NCI-H146 treated with DMSO at 0.1 percent for 48 hours (cell line): Measurements from ENCODE around the gene NBEA.
"Not testable (repeated sequence)": the region's sequence is repeated elsewhere in the genome, so short reads cannot be mapped to it uniquely, and the experiment has no call there.

Source experiments
- DNase-seq: peaks from one replicate; lab custom pipeline; 2025; ENCODE audit not compliant: unreplicated experiment; lab: John Stamatoyannopoulos, UW

Gene NBEA

GRCh38 chr13:35629026-35629425, 687.0 kb downstream of the NBEA start:
- no peak for DNase-seq

- peak; percentile 55 for DNase-seq
Observed at GRCh38 chr13:35630551-35631275, 688.6 kb downstream of the NBEA start.

GRCh38 chr13:35631666-35632065, 689.6 kb downstream of the NBEA start:
- no peak for DNase-seq

GRCh38 chr13:35643625-35644024, 701.6 kb downstream of the NBEA start:
- DNase-seq, result no peak

- DNase-seq, result no peak
Observed at GRCh38 chr13:35646056-35646774, 704.1 kb downstream of the NBEA start.

GRCh38 chr13:35648201-35648600, 706.1 kb downstream of the NBEA start:
- DNase-seq, result no peak

- DNase-seq, result no peak
Observed at GRCh38 chr13:35649162-35649561, 707.1 kb downstream of the NBEA start.

- no peak for DNase-seq
Observed at GRCh38 chr13:35659796-35660195, 717.7 kb downstream of the NBEA start.

GRCh38 chr13:35664747-35665146, 722.7 kb downstream of the NBEA start:
- DNase-seq, result no peak

GRCh38 chr13:35669321-35669720, 727.3 kb downstream of the NBEA start:
- DNase-seq, result no peak

- DNase-seq, result peak; percentile 42
Observed at GRCh38 chr13:35672611-35673010, 730.5 kb downstream of the NBEA start.

- peak; percentile 26 for DNase-seq
Observed at GRCh38 chr13:35675651-35676050, 733.6 kb downstream of the NBEA start.

- DNase-seq, result not testable (repeated sequence)
Observed at GRCh38 chr13:35677863-35678262, 735.8 kb downstream of the NBEA start.

- DNase-seq, result no peak
Observed at GRCh38 chr13:35681685-35682084, 739.6 kb downstream of the NBEA start.

GRCh38 chr13:35684432-35684831, 742.4 kb downstream of the NBEA start:
- DNase-seq, result no peak

GRCh38 chr13:35687336-35687735, 745.3 kb downstream of the NBEA start:
- peak; percentile 9 for DNase-seq

- DNase-seq, result no peak
Observed at GRCh38 chr13:35690581-35691207, 748.6 kb downstream of the NBEA start.

- DNase-seq, result no peak
Observed at GRCh38 chr13:35693134-35693784, 751.2 kb downstream of the NBEA start.

GRCh38 chr13:35694031-35694430, 752.0 kb downstream of the NBEA start:
- DNase-seq, result no peak

GRCh38 chr13:35694549-35695447, 752.7 kb downstream of the NBEA start:
- no peak for DNase-seq

- no peak for DNase-seq
Observed at GRCh38 chr13:35695448-35695770, 753.3 kb downstream of the NBEA start.
